ENCODE data around the gene NPB. TPM values are rescaled to one million over a fixed set of nuclear protein-coding genes. Genes with fewer than 3 reads are reported as not detected.

The NPB gene
- polyA plus RNA-seq, 1 of the 3 experiments (the other 2 are of a cell fraction) = 2.4 TPM

DNA sequence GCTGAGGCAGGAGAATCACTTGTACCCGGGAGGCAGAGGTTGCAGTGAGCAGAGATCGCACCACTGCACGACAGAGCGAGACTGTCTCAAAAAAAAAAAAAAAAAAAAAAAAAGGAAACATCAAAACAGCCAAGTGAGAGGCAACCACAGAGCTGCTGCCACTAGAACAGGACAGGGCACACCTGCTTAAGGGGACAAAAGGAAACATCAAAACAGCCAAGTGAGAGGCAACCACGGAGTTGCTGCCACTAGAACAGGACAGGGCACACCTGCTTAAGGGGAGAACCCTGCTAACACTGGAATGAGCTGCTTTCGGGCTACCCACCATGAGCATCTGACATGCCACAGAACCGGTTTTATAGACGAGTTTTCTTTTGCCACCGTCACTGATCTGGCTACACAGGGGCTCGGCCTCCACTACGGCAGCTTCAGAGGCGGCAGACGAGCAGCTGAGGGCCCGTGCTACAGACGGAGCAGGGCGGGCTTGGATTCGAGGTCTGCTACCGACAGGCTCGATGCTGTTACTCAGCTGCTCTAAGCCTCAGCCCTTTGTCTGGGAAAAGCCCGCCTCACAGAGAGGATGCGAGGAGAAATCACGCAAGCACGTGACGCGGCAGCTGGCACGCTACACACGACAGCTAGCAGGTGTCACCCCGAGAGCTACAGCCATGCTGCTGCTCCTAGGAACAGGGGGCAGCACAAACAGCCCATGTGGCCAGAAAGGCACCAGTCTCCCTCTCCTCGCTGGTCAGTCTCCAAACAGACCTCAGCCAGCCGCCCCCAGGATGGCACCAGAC lies 43.7 kb upstream of the NPB start:
- CTCF ChIA-PET = interaction anchor here (0.9 to 2.0 kb wide), 6 partner anchors 10 to 125 kb away, joined by 3 to 9 read pairs (median 4); partner anchors contain the start of gene MCRIP1
- H3K36me3 ChIP-seq (replicated peaks in 1 of 2; ENCODE audit: control insufficient read depth in 1 of 2, insufficient read depth in 2 of 2, low read length in 1 of 2) = peaks cover 39 to 63% of the 10 kb centered on the region in 2 experiments
- POLR2A ChIA-PET = interaction anchor here (1.6 kb wide), 1 partner anchor 25 kb away, joined by 3 read pairs; the partner anchor contains the start of gene MCRIP1
- H3K9ac ChIP-seq = peak overlapping the region; percentile 89; the same call in 1 of the 2 replicates
- TF ChIP-seq EP300 (IDR thresholded peaks at IDR 0.05; ENCODE audit: borderline replicate concordance in 1 of 2, low read depth in 1 of 2, low read length in 1 of 2) = no peak
- DNase-seq = no peak
- H3K27me3 ChIP-seq (ENCODE audit: insufficient read depth) = no peaks in the 10 kb centered on the region
- H2AFZ ChIP-seq (ENCODE audit: low read depth) = no peak overlapping the region; the same call in 1 of the 2 replicates
- H3K9me3 ChIP-seq = no peaks in the 10 kb centered on the region
- peaks cover 10% of the 10 kb centered on the region for H3F3A ChIP-seq (replicated peaks; ENCODE audit: insufficient read depth)
- peaks cover 27 to 28% of the 10 kb centered on the region in 2 experiments for H3K4me1 ChIP-seq (ENCODE audit: control insufficient read depth in 1 of 2, insufficient read depth in 2 of 2, low read depth in 1 of 2, low read length in 1 of 2)
- H4K20me1 ChIP-seq (ENCODE audit: insufficient read depth) = peaks cover 53% of the 10 kb centered on the region
- peaks cover 94% of the 10 kb centered on the region for H3K79me2 ChIP-seq (ENCODE audit: insufficient read depth)
- peak overlapping the region; percentile 75 to 83 for H3K4me3 ChIP-seq (ENCODE audit: low read depth in 2 of 2, low read length in 1 of 2)
- whole genome bisulfite sequencing (ENCODE audit: low lambda C conversion rate) = 89% methylated on average over 27 of the region's 30 CpGs
- no peak overlapping the region for H3K27ac ChIP-seq (ENCODE audit: low read depth in 2 of 2, low read length in 1 of 2)
- H3K4me2 ChIP-seq = peak overlapping the region; percentile 99
- no peaks in the 10 kb centered on the region for H3K9me2 ChIP-seq

DNA sequence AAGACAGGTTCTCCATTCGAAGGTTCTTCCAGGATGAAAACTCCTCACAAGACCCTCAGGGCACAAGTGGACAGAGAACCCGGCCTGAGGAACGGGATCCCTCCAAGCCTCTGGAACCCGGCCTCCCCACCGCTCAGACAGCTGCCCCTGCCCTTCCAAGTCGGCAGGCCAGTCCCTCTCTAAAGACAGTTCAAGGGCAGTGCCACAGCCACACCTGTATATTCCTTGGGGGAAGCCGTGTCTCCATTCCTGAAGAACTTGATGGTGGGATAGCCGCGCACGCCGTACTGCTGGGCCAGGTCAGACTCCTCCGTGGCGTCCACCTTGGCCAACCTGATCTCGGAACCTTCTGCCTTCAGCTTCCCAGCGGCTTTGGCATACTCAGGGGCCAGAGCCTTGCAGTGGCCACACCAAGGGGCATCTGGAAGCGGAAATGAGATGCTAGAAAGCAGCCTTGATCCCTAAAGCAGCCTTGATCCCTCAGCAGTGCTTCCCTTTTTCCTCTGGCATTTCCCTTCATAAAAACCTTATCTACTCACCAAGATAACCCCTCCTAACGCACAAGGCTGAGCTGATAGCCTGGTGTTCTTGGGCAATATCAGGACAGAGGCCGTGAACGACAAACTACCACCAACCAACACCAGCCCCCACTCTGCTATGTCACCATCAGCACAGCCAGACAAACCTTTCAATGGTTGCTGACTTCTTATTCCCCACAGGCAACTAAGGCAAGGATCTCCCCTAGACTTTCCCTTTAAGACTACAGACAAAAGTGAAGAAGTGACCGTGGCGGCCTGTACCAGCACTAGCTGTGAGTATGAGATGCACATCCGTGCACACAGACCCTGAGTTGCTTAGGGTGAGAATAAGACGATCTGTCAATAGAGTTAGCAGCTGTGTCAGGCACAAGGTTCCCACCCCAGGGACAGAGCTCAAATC lies 42.8 kb upstream of the NPB start:
- Histone ChIP-seq H3F3A (replicated peaks; ENCODE audit: insufficient read depth) (peaks cover 17% of the 10 kb centered on the region), H3K9me3 (no peaks in the 10 kb centered on the region), H3K36me3 (replicated peaks in 1 of 2; ENCODE audit: control insufficient read depth in 1 of 2, insufficient read depth in 2 of 2, low read length in 1 of 2) (peaks cover 36 to 63% of the 10 kb centered on the region in 2 experiments), H4K20me1 (ENCODE audit: insufficient read depth) (peaks cover 53% of the 10 kb centered on the region), H2AFZ (ENCODE audit: low read depth) (no peak overlapping the region), H3K27ac (ENCODE audit: low read depth in 2 of 2, low read length in 1 of 2) (peak overlapping the region; percentile 77 to 79; a peak in 2 of 4 replicates), H3K9ac (peak overlapping the region; percentile 89), H3K4me2 (peak overlapping the region; percentile 99), H3K9me2 (no peaks in the 10 kb centered on the region), H3K4me1 (ENCODE audit: control insufficient read depth in 1 of 2, insufficient read depth in 2 of 2, low read depth in 1 of 2, low read length in 1 of 2) (peaks cover 28 to 31% of the 10 kb centered on the region in 2 experiments), H3K79me2 (ENCODE audit: insufficient read depth) (peaks cover 94% of the 10 kb centered on the region), H3K4me3 (ENCODE audit: low read depth in 2 of 2, low read length in 1 of 2) (peak overlapping the region; percentile 75 to 83), H3K27me3 (ENCODE audit: insufficient read depth) (no peaks in the 10 kb centered on the region)
- ChIA-PET CTCF (interaction anchor here (0.8 to 2.0 kb wide), 11 partner anchors 10 to 134 kb away, joined by 3 to 9 read pairs (median 3); partner anchors contain the start of genes MCRIP1 and SIRT7), POLR2A (interaction anchor here (1.6 kb wide), 1 partner anchor 26 kb away, joined by 3 read pairs; the partner anchor contains the start of gene MCRIP1)
- TF ChIP-seq RCOR1 (IDR thresholded peaks at IDR 0.05; ENCODE audit: low read length) = no peak
- TF ChIP-seq POLR2AphosphoS5 (IDR thresholded peaks at IDR 0.05; ENCODE audit: low read depth, low read length) = no peak
- TF ChIP-seq FOSL2 (IDR thresholded peaks at IDR 0.05; ENCODE audit: borderline replicate concordance, low read depth) = no peak
- TF ChIP-seq, protein P1, sequence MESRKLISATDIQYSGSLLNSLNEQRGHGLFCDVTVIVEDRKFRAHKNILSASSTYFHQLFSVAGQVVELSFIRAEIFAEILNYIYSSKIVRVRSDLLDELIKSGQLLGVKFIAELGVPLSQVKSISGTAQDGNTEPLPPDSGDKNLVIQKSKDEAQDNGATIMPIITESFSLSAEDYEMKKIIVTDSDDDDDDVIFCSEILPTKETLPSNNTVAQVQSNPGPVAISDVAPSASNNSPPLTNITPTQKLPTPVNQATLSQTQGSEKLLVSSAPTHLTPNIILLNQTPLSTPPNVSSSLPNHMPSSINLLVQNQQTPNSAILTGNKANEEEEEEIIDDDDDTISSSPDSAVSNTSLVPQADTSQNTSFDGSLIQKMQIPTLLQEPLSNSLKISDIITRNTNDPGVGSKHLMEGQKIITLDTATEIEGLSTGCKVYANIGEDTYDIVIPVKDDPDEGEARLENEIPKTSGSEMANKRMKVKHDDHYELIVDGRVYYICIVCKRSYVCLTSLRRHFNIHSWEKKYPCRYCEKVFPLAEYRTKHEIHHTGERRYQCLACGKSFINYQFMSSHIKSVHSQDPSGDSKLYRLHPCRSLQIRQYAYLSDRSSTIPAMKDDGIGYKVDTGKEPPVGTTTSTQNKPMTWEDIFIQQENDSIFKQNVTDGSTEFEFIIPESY (IDR thresholded peaks at IDR 0.05; ENCODE audit: borderline replicate concordance, low read depth) = no peak
- TF ChIP-seq, protein P2, sequence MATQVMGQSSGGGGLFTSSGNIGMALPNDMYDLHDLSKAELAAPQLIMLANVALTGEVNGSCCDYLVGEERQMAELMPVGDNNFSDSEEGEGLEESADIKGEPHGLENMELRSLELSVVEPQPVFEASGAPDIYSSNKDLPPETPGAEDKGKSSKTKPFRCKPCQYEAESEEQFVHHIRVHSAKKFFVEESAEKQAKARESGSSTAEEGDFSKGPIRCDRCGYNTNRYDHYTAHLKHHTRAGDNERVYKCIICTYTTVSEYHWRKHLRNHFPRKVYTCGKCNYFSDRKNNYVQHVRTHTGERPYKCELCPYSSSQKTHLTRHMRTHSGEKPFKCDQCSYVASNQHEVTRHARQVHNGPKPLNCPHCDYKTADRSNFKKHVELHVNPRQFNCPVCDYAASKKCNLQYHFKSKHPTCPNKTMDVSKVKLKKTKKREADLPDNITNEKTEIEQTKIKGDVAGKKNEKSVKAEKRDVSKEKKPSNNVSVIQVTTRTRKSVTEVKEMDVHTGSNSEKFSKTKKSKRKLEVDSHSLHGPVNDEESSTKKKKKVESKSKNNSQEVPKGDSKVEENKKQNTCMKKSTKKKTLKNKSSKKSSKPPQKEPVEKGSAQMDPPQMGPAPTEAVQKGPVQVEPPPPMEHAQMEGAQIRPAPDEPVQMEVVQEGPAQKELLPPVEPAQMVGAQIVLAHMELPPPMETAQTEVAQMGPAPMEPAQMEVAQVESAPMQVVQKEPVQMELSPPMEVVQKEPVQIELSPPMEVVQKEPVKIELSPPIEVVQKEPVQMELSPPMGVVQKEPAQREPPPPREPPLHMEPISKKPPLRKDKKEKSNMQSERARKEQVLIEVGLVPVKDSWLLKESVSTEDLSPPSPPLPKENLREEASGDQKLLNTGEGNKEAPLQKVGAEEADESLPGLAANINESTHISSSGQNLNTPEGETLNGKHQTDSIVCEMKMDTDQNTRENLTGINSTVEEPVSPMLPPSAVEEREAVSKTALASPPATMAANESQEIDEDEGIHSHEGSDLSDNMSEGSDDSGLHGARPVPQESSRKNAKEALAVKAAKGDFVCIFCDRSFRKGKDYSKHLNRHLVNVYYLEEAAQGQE (IDR thresholded peaks at IDR 0.05; ENCODE audit: low read depth, low read length) = no peak
- no peak for TF ChIP-seq MEF2A (IDR thresholded peaks at IDR 0.05; ENCODE audit: borderline replicate concordance, low read depth)
- TF ChIP-seq NFIC (IDR thresholded peaks at IDR 0.05; ENCODE audit: borderline replicate concordance) = no peak
- no peak for TF ChIP-seq GATA2 (CRISPR knock-in tag; IDR thresholded peaks at IDR 0.05)
- no peak; the same call in 1 of the 2 replicates for TF ChIP-seq SIN3A (IDR thresholded peaks at IDR 0.05; ENCODE audit: borderline replicate concordance, low read depth, low read length)
- no peak for TF ChIP-seq MXI1 (IDR thresholded peaks at IDR 0.05; ENCODE audit: low read depth, low read length)
- no peak for TF ChIP-seq NRF1 (IDR thresholded peaks at IDR 0.05; ENCODE audit: low read depth, low read length)
- 57% methylated on average over 22 of the region's 23 CpGs for WGBS (ENCODE audit: low lambda C conversion rate)
- no peak for DNase-seq
